BJ (cell line): Measurements from ENCODE around the gene C5orf24. TPM values are rescaled to one million over a fixed set of nuclear protein-coding genes. Genes with fewer than 3 reads are reported as not detected.

Experiments used
- CTCF ChIA-PET: fragments of 350-600 bp; formaldehyde crosslinking; extraction: SDS; loops from one replicate; lab custom pipeline; 2021; ENCODE audit warnings: antibody characterized with exemption, inconsistent platforms; lab: Yijun Ruan, JAX
- POLR2A ChIA-PET: fragments of 300-600 bp; sonication (Branson Sonifier 250); formaldehyde crosslinking; extraction: SDS; loops from one replicate; lab custom pipeline; 2021; ENCODE audit warnings: antibody characterized with exemption; lab: Charles Lee
- DNase-seq: peaks from one replicate; pipeline ENCODE4 v3.0.0-alpha.2; 2011; ENCODE audit warnings: low read depth
- H3K27me3 ChIP-seq: 2 replicates; pipeline ENCODE4 v1.6.0; 2011; ENCODE audit warnings: low read length; ENCODE audit not compliant: control insufficient read depth, insufficient read depth
- H3K36me3 ChIP-seq: 2 replicates; pipeline ENCODE4 v1.5.1; 2011; ENCODE audit warnings: low read length; ENCODE audit not compliant: control insufficient read depth, insufficient read depth
- H3K4me3 ChIP-seq: 2 replicates; pipeline ENCODE4 v1.5.1; 2011; ENCODE audit warnings: low read depth, mild to moderate bottlenecking, control low read depth, low read length
- CTCF ChIP-seq: IDR thresholded peaks from 2 replicates; pipeline ENCODE4 v1.5.1; 2011; ENCODE audit warnings: low read depth, mild to moderate bottlenecking, control low read depth, inconsistent platforms, low read length, moderate library complexity; ENCODE audit not compliant: insufficient read depth
- polyA plus RNA-seq: library from polyadenylated mRNA; depleted of rRNA; stranded (reverse); fragments of >200 nt; gene quantifications from 2 replicates; pipeline ENCODE4 v1.2.3, GENCODE V29; 2011

Gene C5orf24
- polyA plus RNA-seq, 1 experiment, result 41.7 TPM

- ChIA-PET CTCF (no interaction called here), POLR2A (no interaction called here)
- no peak for DNase-seq
- no peak overlapping the region for H3K4me3 ChIP-seq
- no peak for TF ChIP-seq CTCF
- no peaks in the 10 kb centered on the region for H3K27me3 ChIP-seq
- H3K36me3 ChIP-seq, result peaks cover under 1% of the 10 kb centered on the region
Observed at GRCh38 chr5:134893748-134894505, 48.2 kb downstream of the C5orf24 start.

GRCh38 chr5:134902071-134902801, 56.5 kb downstream of the C5orf24 start:
- CTCF ChIA-PET, result interaction anchor here (0.6 to 2.7 kb wide), 4 partner anchors 10 to 26 kb away, joined by 3 to 7 read pairs (median 4); no protein-coding TSS in a partner anchor
- Histone ChIP-seq H3K36me3 (peaks cover 3% of the 10 kb centered on the region), H3K27me3 (no peaks in the 10 kb centered on the region), H3K4me3 (no peak overlapping the region)
- DNase-seq, result no peak
- POLR2A ChIA-PET, result no interaction called here
- TF ChIP-seq CTCF, result no peak

GRCh38 chr5:134904610-134905245, 59.0 kb downstream of the C5orf24 start, which contains the start of gene PCBD2:
TSS of gene PCBD2 (plus strand) at chr5:134905131. CDS start at chr5:134905140, 9 bp downstream.
- peak within 1 kb of the TSS; percentile 59 for H3K4me3 ChIP-seq
- peaks cover 3% of the 10 kb centered on the region for H3K36me3 ChIP-seq
- POLR2A ChIA-PET, result interaction anchor here (0.6 kb wide), 2 partner anchors 226 to 451 kb away, joined by 3 read pairs; no protein-coding TSS in a partner anchor
- peak; percentile 85 for TF ChIP-seq CTCF
- H3K27me3 ChIP-seq, result no peaks in the 10 kb centered on the region
- CTCF ChIA-PET, result interaction anchor here (0.6 to 4.2 kb wide), 40 partner anchors 8 to 483 kb away, joined by 3 to 28 read pairs (median 4); partner anchors contain the start of genes C5orf24, CAMLG, DDX46 and TXNDC15
- DNase-seq, result peak; percentile 31

GRCh38 chr5:134905246-134905996, 59.7 kb downstream of the C5orf24 start:
- CTCF ChIA-PET, result interaction anchor here (0.6 to 4.2 kb wide), 35 partner anchors 8 to 432 kb away, joined by 3 to 28 read pairs (median 6); partner anchors contain the start of genes C5orf24, CAMLG, DDX46 and TXNDC15
- POLR2A ChIA-PET, result no interaction called here
- H3K27me3 ChIP-seq, result no peaks in the 10 kb centered on the region
- TF ChIP-seq CTCF, result peak; percentile 63
- peak; percentile 11 for DNase-seq
- H3K4me3 ChIP-seq, result peak overlapping the region; percentile 59
- H3K36me3 ChIP-seq, result peaks cover under 1% of the 10 kb centered on the region; the same call in 1 of the 2 replicates
